WTC11 (cell line): ENCODE data around the gene CAB39L.

Experiments used
- CREB1 ChIP-seq: sonication (generic); formaldehyde crosslinking; IDR thresholded peaks from 2 replicates; pipeline ENCODE4 v1.8.0; 2023; ENCODE audit warnings: mild to moderate bottlenecking, missing genetic modification reagents
- CTCF ChIP-seq: fragments of 200-600 bp; IDR thresholded peaks from 2 replicates; pipeline ENCODE4 v1.8.0; 2022; ENCODE audit warnings: antibody characterized with exemption
- FOXK1 ChIP-seq: sonication (generic); formaldehyde crosslinking; IDR thresholded peaks from 2 replicates; pipeline ENCODE4 v1.8.0; 2022; ENCODE audit warnings: mild to moderate bottlenecking, moderate library complexity, missing genetic modification reagents
- HMGXB4 ChIP-seq: sonication (generic); formaldehyde crosslinking; IDR thresholded peaks from 2 replicates; pipeline ENCODE4 v1.8.1; 2023; ENCODE audit warnings: mild to moderate bottlenecking, moderate library complexity, missing genetic modification reagents
- TEAD1 ChIP-seq: sonication (generic); formaldehyde crosslinking; IDR thresholded peaks from 2 replicates; pipeline ENCODE4 v1.8.0; 2022; ENCODE audit warnings: mild to moderate bottlenecking, missing genetic modification reagents

- no peak for TF ChIP-seq CREB1 (CRISPR knock-in tag)
- no peak for TF ChIP-seq CTCF
- TF ChIP-seq HMGXB4 = no peak
- TF ChIP-seq FOXK1 (CRISPR knock-in tag) = no peak
- no peak for TF ChIP-seq TEAD1
These were observed 37.9 kb upstream of the CAB39L start for GRCh38 chr13:49481788-49482187.
